DMS114 treated with DMSO at 0.1 percent for 48 hours (cell line): ENCODE results near the gene SLC6A18.
"Not testable (repeated sequence)": the region's sequence is repeated elsewhere in the genome, so short reads cannot be mapped to it uniquely, and the experiment has no call there.

Source experiments
- DNase-seq: peaks from one replicate; lab custom pipeline; 2025; ENCODE audit not compliant: unreplicated experiment; lab: John Stamatoyannopoulos, UW

SLC6A18 gene

DNA sequence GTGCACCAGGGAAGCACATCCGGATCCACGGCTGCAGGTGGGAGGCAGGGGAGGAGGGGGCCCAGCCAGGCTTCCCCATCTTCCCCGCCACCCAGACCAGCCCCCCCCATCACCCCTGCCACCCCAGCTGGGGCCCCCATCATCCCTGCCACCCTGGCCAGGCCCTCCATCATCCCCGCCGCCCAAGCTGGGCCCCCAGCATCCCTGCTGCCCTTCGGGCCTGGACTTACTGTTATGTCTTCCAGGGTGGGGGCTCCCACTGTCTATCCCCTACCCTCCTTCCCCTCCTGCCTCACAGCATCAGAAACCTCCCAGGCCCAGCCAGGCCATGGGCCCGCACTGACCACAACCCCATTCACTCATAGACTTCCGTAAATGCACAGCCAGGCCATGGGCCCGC is 27.5 kb downstream of the SLC6A18 start:
- DNase-seq = no peak

GRCh38 chr5:1253456-1254105 is 28.4 kb downstream of the SLC6A18 start:
- DNase-seq = no peak

DNA sequence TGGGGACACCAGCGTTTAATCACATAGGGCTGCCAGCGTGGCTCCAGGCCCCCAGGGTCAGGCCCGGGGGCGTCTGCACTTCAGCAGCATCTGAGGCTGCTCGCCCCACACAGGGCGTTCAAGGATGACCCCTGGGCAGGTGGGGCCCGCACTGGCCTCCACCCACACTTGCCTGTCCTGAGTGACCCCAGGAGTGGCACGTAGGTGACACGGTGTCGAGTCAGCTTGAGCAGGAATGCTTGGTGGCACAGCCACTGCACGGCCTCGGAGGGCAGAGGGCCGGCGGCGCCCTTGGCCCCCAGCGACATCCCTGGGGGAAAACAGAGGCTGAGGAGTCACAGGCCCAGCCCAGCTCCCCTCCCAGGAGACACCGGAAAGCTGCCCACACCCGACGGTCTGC is 29.0 kb downstream of the SLC6A18 start:
- no peak for DNase-seq

DNA sequence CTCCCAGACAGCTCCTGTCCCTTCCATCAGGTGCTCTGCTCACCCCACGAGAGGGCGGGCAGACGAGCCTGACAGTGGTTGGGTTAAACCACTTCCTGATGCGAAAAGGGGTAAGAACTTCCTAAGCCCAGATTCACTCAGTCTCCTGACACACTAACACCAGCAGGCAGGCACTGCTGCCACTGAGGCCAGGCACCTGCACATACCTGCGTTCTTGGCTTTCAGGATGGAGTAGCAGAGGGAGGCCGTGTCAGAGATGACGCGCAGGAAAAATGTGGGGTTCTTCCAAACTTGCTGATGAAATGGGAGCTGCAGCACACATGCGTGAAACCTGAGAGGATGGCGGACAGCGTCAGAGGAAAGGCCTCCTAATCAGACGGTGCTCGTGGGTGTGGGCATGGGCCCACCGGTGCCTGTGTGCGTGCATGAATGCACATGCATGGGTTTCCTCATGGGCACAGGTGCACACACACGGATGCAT is 29.9 kb downstream of the SLC6A18 start:
- DNase-seq = no peak

DNA sequence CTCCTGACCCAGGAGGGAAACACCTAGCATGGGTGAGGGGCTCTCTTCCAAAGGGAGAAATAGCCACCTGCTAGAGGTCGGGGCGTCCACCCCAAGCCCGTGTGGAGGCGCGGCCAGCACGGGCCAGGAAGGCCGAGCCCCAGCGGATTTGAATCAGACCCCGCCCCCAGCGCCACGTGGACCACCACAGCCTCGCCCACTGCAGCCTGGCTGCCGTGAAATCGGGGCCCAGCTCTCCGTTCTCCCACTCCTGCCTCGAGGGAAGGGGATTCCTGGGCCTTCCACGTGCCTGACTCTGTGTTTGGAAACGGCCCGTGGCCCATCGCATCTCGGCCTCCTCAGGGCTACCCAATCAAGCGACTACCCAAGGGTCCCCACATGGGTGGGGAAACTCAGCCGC is 31.6 kb downstream of the SLC6A18 start:
- DNase-seq = no peak

DNA sequence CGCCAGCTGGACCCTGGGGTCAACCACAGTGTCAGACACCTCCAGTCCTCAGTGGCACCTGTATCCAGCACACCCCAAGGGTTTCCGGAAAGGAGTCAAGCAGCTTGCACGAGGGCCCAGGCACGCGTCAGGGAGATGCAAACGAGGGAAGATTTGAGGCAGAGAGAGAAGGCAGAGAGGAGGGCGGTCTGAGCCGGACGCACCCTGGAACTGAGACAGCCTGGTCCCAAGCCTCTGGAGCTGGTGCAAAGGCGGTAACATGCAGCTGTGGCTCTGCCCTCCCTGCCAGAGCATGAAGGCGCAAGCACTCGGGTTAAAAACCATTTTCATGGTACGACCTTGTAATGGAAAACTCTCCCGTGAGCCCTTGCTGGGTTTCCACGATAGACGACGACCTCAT is 32.2 kb downstream of the SLC6A18 start:
- no peak for DNase-seq

DNA sequence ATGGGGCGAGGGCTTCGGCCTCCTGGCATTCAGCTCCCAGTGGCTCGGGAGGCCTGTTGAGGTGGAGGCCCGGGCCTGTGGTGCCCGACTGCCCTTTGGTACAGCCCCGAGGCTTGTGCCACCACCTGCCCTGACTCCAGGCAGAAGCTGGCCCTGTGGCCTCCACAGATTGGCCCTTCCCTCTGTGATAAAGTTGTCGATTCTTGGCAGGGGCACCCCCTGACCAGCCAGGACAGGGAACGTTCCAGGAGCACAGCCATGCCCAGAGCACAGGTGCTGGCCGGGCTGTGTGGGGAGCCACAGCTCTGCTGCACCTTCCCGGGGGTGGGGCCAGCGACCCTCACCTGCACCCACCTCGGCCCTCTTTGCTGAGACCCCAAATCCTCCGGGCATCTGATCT is 32.7 kb downstream of the SLC6A18 start:
- DNase-seq = no peak

GRCh38 chr5:1259806-1260480 is 34.8 kb downstream of the SLC6A18 start:
- no peak for DNase-seq

DNA sequence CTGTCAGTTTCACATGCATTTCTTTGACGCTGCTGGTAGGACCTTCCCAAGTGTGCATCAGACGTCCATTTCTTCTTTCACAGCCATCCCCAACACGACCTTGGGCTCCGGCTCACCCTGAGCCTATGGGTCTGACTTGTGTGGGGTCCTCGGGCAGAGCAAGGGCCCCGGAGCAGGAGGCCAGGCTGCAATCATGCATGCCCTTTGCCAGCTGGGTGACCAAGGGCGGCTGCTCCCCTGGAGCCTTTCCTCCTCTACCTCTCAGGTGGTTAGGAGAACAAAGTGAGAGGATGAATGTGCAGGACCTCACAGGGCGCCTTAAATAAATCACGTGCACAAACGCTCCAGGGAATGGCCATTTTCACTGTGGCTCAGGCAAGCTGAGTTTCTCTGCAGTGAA is 36.5 kb downstream of the SLC6A18 start:
- no peak for DNase-seq

DNA sequence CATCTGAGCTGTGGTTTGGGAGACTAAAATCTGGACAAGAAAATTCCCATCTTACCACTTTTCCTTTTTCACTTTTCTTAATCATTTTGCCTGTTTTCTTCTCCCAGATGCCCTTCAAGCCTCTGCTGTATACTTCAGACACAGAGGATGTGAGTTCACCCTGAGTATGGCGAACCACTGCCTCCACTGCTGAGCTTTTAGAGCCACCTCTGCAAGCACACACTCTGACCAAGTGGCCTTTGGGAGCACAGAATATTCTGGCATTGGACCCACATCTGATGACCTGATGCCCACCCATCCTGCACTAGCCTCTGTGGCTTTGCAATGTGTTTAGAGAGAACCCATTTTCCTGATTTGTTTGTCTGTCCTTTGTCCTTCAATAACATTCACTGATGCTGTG is 37.2 kb downstream of the SLC6A18 start:
- no peak for DNase-seq

DNA sequence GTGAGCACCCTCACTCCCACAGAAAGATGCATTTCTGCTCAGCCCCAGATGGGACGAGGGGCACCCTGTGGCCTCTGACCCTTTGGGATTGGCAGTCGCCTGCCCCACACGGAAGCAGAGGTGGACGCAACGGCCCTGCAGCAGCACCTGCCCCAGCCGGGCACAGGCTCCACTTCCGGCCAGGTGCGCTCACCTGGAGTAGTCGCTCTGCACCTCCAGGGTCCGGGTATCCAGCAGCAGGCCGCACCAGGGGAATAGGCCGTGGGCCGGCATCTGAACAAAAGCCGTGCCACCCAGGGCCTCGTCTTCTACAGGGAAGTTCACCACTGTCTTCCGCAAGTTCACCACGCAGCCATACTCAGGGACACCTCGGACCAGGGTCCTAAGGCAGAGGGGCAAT is 39.0 kb downstream of the SLC6A18 start:
- no peak for DNase-seq

- no peak for DNase-seq
Observed at GRCh38 chr5:1265026-1265425, 39.8 kb downstream of the SLC6A18 start.

DNA sequence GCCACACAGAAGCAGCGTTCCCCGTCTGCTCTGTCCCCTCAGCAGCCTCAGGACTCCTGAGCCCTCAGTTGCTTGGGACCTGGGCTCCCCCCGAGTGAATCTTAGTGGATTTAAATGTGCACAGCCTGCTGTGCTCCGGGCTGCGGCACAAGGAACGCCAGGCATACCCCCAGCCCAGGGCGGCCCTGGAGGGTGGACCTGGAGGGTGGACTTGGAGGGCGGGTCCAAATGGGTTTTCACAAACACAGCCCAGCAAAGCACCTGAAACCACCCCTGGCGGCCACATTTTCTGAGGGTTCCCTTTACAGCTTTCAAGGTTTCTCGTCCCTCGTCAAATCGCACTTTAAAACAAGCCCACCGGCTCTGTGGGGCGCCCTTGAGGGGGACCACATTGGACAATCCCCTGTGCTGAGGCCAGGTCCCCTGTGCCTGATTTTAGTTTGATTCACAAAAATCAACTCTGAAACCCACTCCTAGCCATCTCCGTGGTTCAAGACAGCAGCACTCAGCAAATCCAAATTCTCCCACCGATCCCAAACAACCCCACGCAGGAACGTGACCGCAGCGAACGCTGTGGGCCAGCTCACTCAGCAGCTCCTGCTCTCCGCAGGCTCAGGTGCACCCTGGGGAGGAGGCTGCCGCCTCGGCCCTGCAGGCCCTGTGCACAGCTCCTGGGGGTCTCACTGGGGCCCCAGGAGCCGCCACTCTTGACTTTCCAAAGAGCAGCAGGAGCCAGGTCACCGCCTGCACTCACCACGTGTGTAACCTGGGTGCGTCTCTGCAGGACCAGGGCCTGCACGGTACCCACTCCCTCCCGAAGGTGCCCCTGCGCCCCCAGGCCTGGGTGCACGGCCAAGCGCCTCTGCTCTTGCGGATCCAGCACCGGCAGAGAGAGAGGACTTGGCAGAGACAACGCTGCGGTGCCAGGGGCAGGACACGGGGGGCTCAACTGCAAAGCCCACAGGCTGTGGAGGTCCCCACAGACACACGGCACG is 40.6 kb downstream of the SLC6A18 start:
- DNase-seq = no peak

DNA sequence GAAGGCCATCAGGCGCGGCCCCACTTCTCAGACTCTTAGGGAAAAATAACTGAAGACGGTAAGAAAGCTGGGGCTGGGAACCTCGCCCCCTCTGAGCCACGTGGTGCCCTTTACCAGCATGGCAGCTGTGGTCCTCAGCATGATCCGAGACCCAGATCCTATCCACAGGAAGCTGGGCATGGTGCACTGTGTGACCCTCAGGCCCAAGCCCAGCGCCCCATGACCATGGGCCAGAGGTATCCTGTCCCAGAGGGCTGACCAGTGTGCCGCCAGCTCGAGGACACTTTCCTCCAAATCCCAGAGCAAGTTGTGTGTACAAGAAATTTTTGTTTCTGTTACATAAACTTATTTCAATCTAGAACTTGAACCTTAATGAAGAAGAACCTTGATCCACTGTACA is 41.6 kb downstream of the SLC6A18 start:
- no peak for DNase-seq

- not testable (repeated sequence) for DNase-seq
Observed at GRCh38 chr5:1267464-1267863, 42.3 kb downstream of the SLC6A18 start.

- DNase-seq = no peak
Observed at GRCh38 chr5:1268056-1268455, 42.9 kb downstream of the SLC6A18 start.

DNA sequence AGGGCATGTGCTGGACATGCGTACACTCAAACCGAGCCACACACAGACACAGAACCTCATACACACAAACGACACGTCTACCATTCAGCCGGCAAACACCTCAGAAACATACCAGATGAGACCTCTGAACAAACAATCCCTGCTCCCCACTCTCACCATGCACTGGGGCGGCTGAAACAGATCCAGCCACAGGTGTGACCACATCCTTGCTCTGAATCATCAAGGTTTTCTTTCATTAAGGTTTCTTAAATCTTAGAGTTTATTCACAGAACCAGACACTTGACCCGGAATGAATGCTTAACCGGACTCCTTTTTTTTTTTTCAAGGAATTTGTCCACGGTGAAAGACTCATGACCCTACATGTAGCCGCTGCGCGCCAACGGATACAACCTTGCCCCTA is 43.5 kb downstream of the SLC6A18 start:
- no peak for DNase-seq

- DNase-seq = no peak
Observed at GRCh38 chr5:1270426-1270825, 45.2 kb downstream of the SLC6A18 start.

DNA sequence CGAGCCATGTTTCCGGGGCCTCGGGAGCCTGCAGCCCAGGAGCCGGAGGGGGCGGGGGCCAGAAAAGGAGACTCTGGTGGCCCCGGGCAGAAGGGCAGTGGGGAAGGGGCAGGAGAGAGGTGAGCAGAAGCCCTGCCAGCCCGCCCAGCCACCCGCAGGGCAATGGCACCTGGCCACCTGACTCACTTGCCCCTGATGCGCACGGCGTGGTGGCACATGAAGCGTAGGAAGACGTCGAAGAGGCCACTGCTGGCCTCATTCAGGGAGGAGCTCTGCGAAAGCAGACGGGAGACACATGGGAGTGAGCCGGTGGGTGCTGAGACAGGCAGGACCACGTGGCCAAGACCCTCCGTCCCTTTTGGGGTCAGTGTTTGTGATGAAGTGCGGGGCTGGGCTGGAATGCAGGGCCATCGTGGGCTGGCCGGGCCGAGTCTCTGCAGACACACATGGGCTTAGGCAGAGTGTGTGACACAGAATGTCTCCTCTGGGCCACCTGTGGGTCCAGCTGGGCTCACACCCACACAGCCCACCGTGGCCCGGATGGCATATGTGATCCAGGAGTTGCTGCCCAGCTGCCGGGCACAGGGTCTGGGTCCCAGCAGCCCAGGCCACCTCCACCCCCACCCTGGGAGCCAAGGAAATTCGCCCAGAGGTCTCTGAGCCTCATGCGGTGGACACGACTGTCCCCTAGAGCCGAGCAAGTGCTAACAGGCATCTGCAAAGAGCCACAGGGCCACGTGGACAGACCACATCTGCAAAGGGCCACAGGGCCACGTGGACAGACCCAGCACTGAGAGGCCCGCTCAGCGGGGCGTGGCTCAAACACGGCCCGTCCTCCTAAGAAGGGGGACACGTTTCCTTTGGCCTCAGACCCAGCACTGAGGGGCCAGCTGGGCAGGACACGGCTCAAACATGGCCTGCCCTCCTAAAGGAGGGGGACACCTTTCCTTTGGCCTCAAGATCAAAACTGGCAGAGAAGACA is 46.0 kb downstream of the SLC6A18 start:
- DNase-seq = no peak

DNA sequence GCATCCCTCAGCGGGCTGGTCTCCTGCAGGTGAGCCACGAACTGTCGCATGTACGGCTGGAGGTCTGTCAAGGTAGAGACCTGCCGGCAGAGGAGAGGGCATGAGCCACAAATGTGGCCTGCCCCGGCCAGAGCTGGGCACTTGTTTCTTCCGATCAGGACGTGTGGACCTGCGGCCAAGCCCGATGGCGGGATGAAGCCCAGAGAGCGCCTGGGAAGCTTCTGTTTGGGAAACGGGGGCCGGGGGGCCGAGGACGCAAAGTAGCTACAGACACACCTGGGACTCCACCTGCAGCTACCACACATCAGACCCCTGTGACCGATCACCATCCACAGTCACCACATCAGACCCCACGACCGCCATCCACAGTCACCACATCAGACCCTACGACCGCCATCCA is 47.0 kb downstream of the SLC6A18 start:
- no peak for DNase-seq
